ENCODE measurements around the gene QRFP.

The QRFP gene

GRCh38 chr9:130872093-130872492 lies 24.5 kb downstream of the QRFP start:
- Histone ChIP-seq H3K4me2 (ENCODE audit: low read depth, low read length) (no peak overlapping the region), H3K9me2 (replicated peaks; ENCODE audit: insufficient read depth, low read length) (no peaks in the 10 kb centered on the region), H3K9me3 (replicated peaks; ENCODE audit: insufficient read depth, low read length) (no peaks in the 10 kb centered on the region), H3K79me2 (ENCODE audit: low read length) (no peaks in the 10 kb centered on the region), H2AFZ (ENCODE audit: low read length) (no peak overlapping the region), H4K20me1 (ENCODE audit: insufficient read depth, low read length) (no peaks in the 10 kb centered on the region), H3K9ac (ENCODE audit: low read length) (no peak overlapping the region), H3F3A (ENCODE audit: insufficient read depth, low read length) (no peaks in the 10 kb centered on the region), H3K27me3 (replicated peaks; ENCODE audit: insufficient read depth, low read length) (no peaks in the 10 kb centered on the region), H3K4me3 (ENCODE audit: low read length) (no peak overlapping the region), H3K4me1 (ENCODE audit: low read length) (no peaks in the 10 kb centered on the region), H3K36me3 (replicated peaks; ENCODE audit: insufficient read depth, low read length) (no peaks in the 10 kb centered on the region), H3K27ac (ENCODE audit: low read length) (no peak overlapping the region)
- no peak for DNase-seq
- TF ChIP-seq CTCF (IDR thresholded peaks at IDR 0.05; ENCODE audit: low read length) = no peak
- no peak for TF ChIP-seq EZH2 (optimal IDR thresholded peaks at IDR 0.05; ENCODE audit: low read depth, low read length)
- TF ChIP-seq EZH2phosphoT487 (IDR thresholded peaks at IDR 0.05; ENCODE audit: low read length) = no peak

- Histone ChIP-seq H3K79me2 (ENCODE audit: low read length) (no peaks in the 10 kb centered on the region), H3K9me3 (replicated peaks; ENCODE audit: insufficient read depth, low read length) (no peaks in the 10 kb centered on the region), H4K20me1 (ENCODE audit: insufficient read depth, low read length) (no peaks in the 10 kb centered on the region), H3F3A (ENCODE audit: insufficient read depth, low read length) (no peaks in the 10 kb centered on the region), H3K9ac (ENCODE audit: low read length) (no peak overlapping the region), H3K9me2 (replicated peaks; ENCODE audit: insufficient read depth, low read length) (no peaks in the 10 kb centered on the region), H3K27me3 (replicated peaks; ENCODE audit: insufficient read depth, low read length) (no peaks in the 10 kb centered on the region), H3K4me1 (ENCODE audit: low read length) (no peaks in the 10 kb centered on the region), H3K4me2 (ENCODE audit: low read depth, low read length) (no peak overlapping the region), H3K27ac (ENCODE audit: low read length) (no peak overlapping the region), H3K4me3 (ENCODE audit: low read length) (no peak overlapping the region), H2AFZ (ENCODE audit: low read length) (no peak overlapping the region), H3K36me3 (replicated peaks; ENCODE audit: insufficient read depth, low read length) (no peaks in the 10 kb centered on the region)
- no peak for DNase-seq
- TF ChIP-seq CTCF (IDR thresholded peaks at IDR 0.05; ENCODE audit: low read length) = no peak
- TF ChIP-seq EZH2phosphoT487 (IDR thresholded peaks at IDR 0.05; ENCODE audit: low read length) = no peak
These were observed 25.1 kb downstream of the QRFP start for GRCh38 chr9:130871395-130872062.

GRCh38 chr9:130870491-130871381 lies 25.9 kb downstream of the QRFP start:
- Histone ChIP-seq H3K9ac (ENCODE audit: low read length) (no peak overlapping the region), H3K9me2 (replicated peaks; ENCODE audit: insufficient read depth, low read length) (no peaks in the 10 kb centered on the region), H3K4me3 (ENCODE audit: low read length) (no peak overlapping the region), H3K4me2 (ENCODE audit: low read depth, low read length) (no peak overlapping the region), H2AFZ (ENCODE audit: low read length) (no peak overlapping the region), H3K4me1 (ENCODE audit: low read length) (no peaks in the 10 kb centered on the region), H3K27ac (ENCODE audit: low read length) (no peak overlapping the region), H3K79me2 (ENCODE audit: low read length) (no peaks in the 10 kb centered on the region), H3F3A (ENCODE audit: insufficient read depth, low read length) (no peaks in the 10 kb centered on the region), H3K9me3 (replicated peaks; ENCODE audit: insufficient read depth, low read length) (no peaks in the 10 kb centered on the region), H3K27me3 (replicated peaks; ENCODE audit: insufficient read depth, low read length) (no peaks in the 10 kb centered on the region), H3K36me3 (replicated peaks; ENCODE audit: insufficient read depth, low read length) (no peaks in the 10 kb centered on the region), H4K20me1 (ENCODE audit: insufficient read depth, low read length) (no peaks in the 10 kb centered on the region)
- TF ChIP-seq CTCF (IDR thresholded peaks at IDR 0.05; ENCODE audit: low read length) (no peak), EZH2 (optimal IDR thresholded peaks at IDR 0.05; ENCODE audit: low read depth, low read length) (no peak), EZH2phosphoT487 (IDR thresholded peaks at IDR 0.05; ENCODE audit: low read length) (no peak)
- no peak for DNase-seq
